Osteoblast (primary cell): ENCODE data around the gene SBF1. TPM values are rescaled to one million over a fixed set of nuclear protein-coding genes. Genes with fewer than 3 reads are reported as not detected.
A peak's percentile ranks its signal among the peaks of the same experiment; 100 is the strongest.

Source experiments
- DNase-seq: peaks from one replicate; pipeline ENCODE4 v3.0.0; 2011; ENCODE audit warnings: low spot score, mixed read lengths; ENCODE audit not compliant: insufficient read length; ENCODE audit errors: missing footprints
- H2AFZ ChIP-seq: 2 replicates; pipeline ENCODE4 v1.6.0; 2011; ENCODE audit warnings: mild to moderate bottlenecking, low read length
- H3K27ac ChIP-seq: 2 replicates; pipeline ENCODE4 v1.5.1; 2011; ENCODE audit warnings: mild to moderate bottlenecking, low read depth, low read length, moderate library complexity
- H3K27me3 ChIP-seq: 2 replicates; pipeline ENCODE4 v1.6.0; 2012; ENCODE audit warnings: mild to moderate bottlenecking, control low read depth, inconsistent platforms, low read length, moderate library complexity; ENCODE audit not compliant: insufficient read depth
- H3K36me3 ChIP-seq: 2 replicates; pipeline ENCODE4 v1.5.1; 2011; ENCODE audit warnings: mild to moderate bottlenecking, low read length, control low read depth, moderate library complexity; ENCODE audit not compliant: insufficient read depth
- H3K4me1 ChIP-seq: 2 replicates; pipeline ENCODE4 v1.5.1; 2011; ENCODE audit warnings: mild to moderate bottlenecking, low read length, control low read depth, moderate library complexity; ENCODE audit not compliant: insufficient read depth
- H3K4me2 ChIP-seq: 2 replicates; pipeline ENCODE4 v1.6.0; 2011; ENCODE audit warnings: mild to moderate bottlenecking, low read length; ENCODE audit not compliant: insufficient read depth
- H3K4me3 ChIP-seq: fragments of 200-600 bp; sonication (generic); 3 replicates; pipeline ENCODE4 v1.5.1; 2012; ENCODE audit warnings: mild to moderate bottlenecking, low read length, inconsistent platforms; ENCODE audit not compliant: insufficient read depth
- H3K79me2 ChIP-seq: 2 replicates; pipeline ENCODE4 v1.6.0; 2012; ENCODE audit warnings: mild to moderate bottlenecking, low read length, control low read depth, inconsistent platforms; ENCODE audit not compliant: insufficient read depth
- H3K9me3 ChIP-seq: 2 replicates; pipeline ENCODE4 v1.5.1; 2011; ENCODE audit warnings: low read depth, low read length, control low read depth
- H4K20me1 ChIP-seq: 2 replicates; pipeline ENCODE4 v1.6.0; 2012; ENCODE audit warnings: mild to moderate bottlenecking, low read length, control low read depth; ENCODE audit not compliant: insufficient read depth
- CTCF ChIP-seq: IDR thresholded peaks from 2 replicates; pipeline ENCODE4 v1.5.1; 2011; ENCODE audit warnings: mild to moderate bottlenecking, low read depth, low read length, moderate library complexity; ENCODE audit errors: extremely low read depth
- total RNA-seq: library from RNA; depleted of rRNA; stranded (reverse); fragments of >200 nt; gene quantifications from 2 replicates; pipeline ENCODE4 v1.2.3, GENCODE V29; 2012

Gene SBF1
- total RNA-seq, 1 donor = 93.0 TPM

GRCh38 chr22:50507421-50507990 is 32.7 kb upstream of the SBF1 start, which contains the start of gene LMF2:
TSS of gene LMF2 (minus strand) at chr22:50507702. CDS start at chr22:50507675, 27 bp downstream.
- H3K79me2 ChIP-seq = peaks cover 57% of the 10 kb centered on the region
- peaks cover 11% of the 10 kb centered on the region for H4K20me1 ChIP-seq
- H3K36me3 ChIP-seq = peaks cover 16% of the 10 kb centered on the region
- H3K4me2 ChIP-seq = peak within 1 kb of the TSS; percentile 95
- peak; percentile 100 for DNase-seq
- H3K27ac ChIP-seq = peak within 1 kb of the TSS; percentile 72
- no peak for TF ChIP-seq CTCF
- peak within 1 kb of the TSS; percentile 99 for H3K4me3 ChIP-seq
- H2AFZ ChIP-seq = peak within 1 kb of the TSS; percentile 95
- no peaks in the 10 kb centered on the region for H3K9me3 ChIP-seq
- H3K27me3 ChIP-seq = no peaks in the 10 kb centered on the region
- peaks cover 13% of the 10 kb centered on the region for H3K4me1 ChIP-seq

- peaks cover 13% of the 10 kb centered on the region for H3K4me1 ChIP-seq
- H3K4me2 ChIP-seq = peak overlapping the region; percentile 95
- no peak for TF ChIP-seq CTCF
- H3K36me3 ChIP-seq = peaks cover 17% of the 10 kb centered on the region
- peak overlapping the region; percentile 99 for H3K4me3 ChIP-seq
- H4K20me1 ChIP-seq = peaks cover 12% of the 10 kb centered on the region
- peak; percentile 98 for DNase-seq
- no peaks in the 10 kb centered on the region for H3K9me3 ChIP-seq
- H3K27me3 ChIP-seq = no peaks in the 10 kb centered on the region
- peak overlapping the region; percentile 72 for H3K27ac ChIP-seq
- H2AFZ ChIP-seq = peak overlapping the region; percentile 91
- peaks cover 50% of the 10 kb centered on the region for H3K79me2 ChIP-seq
Observed at GRCh38 chr22:50506611-50507420, 32.0 kb upstream of the SBF1 start.

- peak overlapping the region; percentile 95 for H3K4me2 ChIP-seq
- no peak for TF ChIP-seq CTCF
- no peak overlapping the region for H3K27ac ChIP-seq
- H3K36me3 ChIP-seq = peaks cover 17% of the 10 kb centered on the region
- DNase-seq = peak; percentile 85
- peaks cover 13% of the 10 kb centered on the region for H3K4me1 ChIP-seq
- H4K20me1 ChIP-seq = peaks cover 12% of the 10 kb centered on the region
- peak overlapping the region; percentile 99 for H3K4me3 ChIP-seq
- no peaks in the 10 kb centered on the region for H3K27me3 ChIP-seq
- peaks cover 50% of the 10 kb centered on the region for H3K79me2 ChIP-seq
- H2AFZ ChIP-seq = no peak overlapping the region
- H3K9me3 ChIP-seq = no peaks in the 10 kb centered on the region
Observed at GRCh38 chr22:50505776-50506610, 31.2 kb upstream of the SBF1 start.
